ENCODE results near the gene GPR176.

Gene GPR176

DNA sequence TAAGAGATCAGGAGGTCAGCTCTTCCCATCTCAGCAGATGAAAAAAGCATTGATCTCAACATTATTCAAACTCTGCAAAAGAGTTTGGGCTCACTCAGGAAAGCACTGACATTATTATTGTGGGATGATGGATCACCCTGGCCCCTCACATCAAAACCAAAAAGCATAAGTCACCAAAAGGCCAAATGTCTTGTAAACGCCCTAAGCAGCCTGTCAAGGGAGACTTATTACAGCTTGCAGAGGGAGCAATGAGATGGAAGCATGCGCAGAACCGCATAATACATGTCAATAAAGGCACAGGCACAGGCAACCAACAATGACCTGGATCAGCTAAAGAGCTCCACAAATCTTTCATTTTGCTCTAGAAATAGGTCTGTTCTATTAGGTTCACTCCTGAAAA, 142.0 kb downstream of the GPR176 start:
- no peak for DNase-seq

- no peak for DNase-seq
These were observed 142.6 kb downstream of the GPR176 start for GRCh38 chr15:39777496-39777895.

GRCh38 chr15:39776068-39776467, 144.0 kb downstream of the GPR176 start:
- no peak for DNase-seq

GRCh38 chr15:39774688-39775267, 145.3 kb downstream of the GPR176 start:
- DNase-seq, result peak; percentile 23

DNA sequence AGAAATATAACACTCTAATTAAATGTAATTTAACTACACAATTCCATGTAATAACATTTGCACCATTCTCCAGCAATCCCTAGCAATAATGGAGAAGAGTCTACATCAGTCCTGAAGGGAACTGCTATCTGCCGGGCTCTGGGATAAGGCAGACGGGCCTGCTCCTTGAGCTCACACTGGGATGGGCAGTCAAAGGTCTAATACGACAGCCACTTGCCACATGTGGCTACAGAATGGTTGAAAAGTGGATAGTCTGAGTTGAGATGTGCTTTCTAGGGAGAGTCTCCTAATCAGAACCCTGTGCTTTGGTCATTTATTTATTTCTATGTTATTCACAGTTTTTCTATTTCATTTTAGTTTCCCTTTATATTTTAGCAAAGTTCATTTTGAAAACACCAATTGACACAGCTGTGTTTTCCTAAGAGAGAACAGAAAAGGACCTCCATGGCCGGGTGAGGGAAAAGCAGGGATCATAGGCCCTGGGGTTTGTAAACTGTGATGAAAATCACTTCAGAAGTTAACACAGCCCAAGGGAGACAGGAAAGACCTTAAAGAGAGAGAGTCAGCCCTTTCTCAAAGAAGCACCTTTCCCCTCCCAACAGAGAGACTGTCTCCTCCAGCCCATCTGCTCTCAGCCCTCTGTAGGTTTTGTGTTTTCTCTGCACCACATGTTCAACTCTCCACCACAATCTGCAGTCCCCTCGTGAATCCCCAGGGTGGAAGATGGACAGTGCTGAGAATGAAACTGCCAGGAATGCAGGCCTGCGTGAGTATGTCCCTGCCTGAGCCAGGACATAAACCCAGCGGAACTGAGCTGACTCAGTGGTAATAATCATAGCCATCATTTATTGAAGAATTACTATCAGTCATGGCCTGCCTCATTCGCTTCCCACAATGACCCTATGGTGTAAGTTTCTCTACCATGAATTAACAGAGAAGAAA, 149.0 kb downstream of the GPR176 start:
- DNase-seq, result no peak

GRCh38 chr15:39767921-39768320, 152.1 kb downstream of the GPR176 start:
- no peak for DNase-seq

DNA sequence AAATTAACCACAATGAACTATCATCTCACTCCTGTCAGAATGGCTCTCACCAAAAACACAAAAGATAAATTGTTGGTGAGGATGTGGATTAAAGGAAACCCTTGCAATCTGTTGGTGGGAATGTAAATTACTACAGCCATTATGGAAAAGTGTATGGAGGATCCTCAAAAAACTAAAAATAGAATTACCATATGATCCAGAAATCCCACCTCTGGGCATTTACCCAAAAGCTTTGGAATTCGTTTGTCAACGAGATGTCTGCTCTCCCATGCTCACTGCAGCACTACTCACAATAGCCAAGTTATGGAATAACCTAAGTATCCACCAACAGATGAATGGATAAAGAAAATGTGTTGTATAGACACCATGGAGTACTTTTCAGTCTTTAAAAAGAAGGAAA, 159.1 kb downstream of the GPR176 start:
- no peak for DNase-seq

DNA sequence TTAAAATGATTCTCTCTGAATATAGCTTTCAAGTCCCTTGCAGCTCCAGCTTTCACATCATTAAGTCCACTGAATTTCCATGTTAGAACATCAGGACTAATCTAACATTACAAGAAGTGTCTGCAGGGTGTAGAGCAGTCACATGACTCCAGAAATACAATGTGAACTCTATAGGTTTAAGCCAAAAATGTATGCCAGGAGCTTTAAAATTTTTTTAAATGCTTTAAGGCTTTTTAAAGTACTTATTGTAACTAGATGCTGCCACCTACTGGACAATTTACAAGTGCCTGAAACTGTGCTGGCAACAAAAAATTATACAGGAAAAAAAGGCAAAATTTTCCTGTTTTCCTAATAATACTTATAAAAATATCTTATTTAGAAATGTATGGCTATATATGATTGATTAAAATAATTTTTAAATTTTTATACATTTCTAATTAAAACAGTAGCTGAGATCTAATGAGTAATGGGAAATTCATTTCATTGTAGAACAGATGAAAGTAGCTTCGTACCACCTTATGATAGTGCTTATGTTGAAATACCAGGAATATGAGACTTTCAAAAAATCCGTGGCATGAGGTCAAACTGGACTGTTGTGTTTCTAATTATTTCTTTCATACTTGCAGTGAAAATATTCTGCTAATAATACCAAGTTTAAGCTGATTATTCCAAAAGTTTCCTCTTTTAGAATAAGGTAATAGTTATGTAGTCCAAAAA, 163.1 kb downstream of the GPR176 start:
- no peak for DNase-seq

GRCh38 chr15:39752991-39753390, 167.1 kb downstream of the GPR176 start:
- DNase-seq, result no peak

DNA sequence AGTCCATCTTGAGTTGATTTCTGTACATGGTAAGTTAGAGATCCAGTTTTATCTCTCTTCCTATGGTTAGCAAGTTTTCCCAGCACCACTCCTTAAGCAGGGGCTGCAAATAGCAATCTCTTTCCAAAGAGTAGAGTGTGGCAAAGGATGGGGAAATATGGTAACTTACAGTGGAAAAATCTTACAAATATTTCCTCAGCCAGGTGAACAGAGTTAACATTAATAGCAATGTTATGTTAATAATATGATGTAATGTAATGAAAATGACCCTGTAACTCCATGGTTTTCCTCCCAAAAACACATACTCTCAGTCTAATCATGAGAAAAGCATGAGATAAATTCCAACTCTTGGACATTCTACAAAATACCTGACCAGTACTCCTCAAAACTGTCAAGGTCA, 167.8 kb downstream of the GPR176 start:
- DNase-seq, result no peak
